Panc1 (cell line): ENCODE results near the gene KCNE4.

Experiments
- CTCF ChIP-seq: fragments of 450-650 bp; IDR thresholded peaks from 2 replicates; pipeline ENCODE4 v1.5.1; 2017; ENCODE audit warnings: mild to moderate bottlenecking
- POLR2AphosphoS5 ChIP-seq: IDR thresholded peaks from 2 replicates; pipeline ENCODE4 v1.6.1; 2012; ENCODE audit warnings: mild to moderate bottlenecking, low read depth, low read length, moderate library complexity
- REST ChIP-seq, 2 experiments: IDR thresholded peaks; 2 replicates each; pipeline ENCODE4 v1.6.1; 2011 to 2012; ENCODE audit warnings: low read depth in 2 of 2, control low read depth in 1 of 2, low read length in 1 of 2, mild to moderate bottlenecking in 1 of 2, moderate library complexity in 1 of 2; ENCODE audit not compliant: insufficient read depth in 1 of 2
- SIN3A ChIP-seq: IDR thresholded peaks from 2 replicates; pipeline ENCODE4 v1.6.1; 2012; ENCODE audit warnings: low read depth, mild to moderate bottlenecking, low read length, moderate library complexity, borderline replicate concordance; ENCODE audit not compliant: insufficient read depth
- TCF7L2 ChIP-seq: IDR thresholded peaks from 2 replicates; pipeline ENCODE4 v1.6.1; 2011; ENCODE audit warnings: mild to moderate bottlenecking, low read depth, low read length, inconsistent platforms

GRCh38 chr2:223029287-223029686 is 22.7 kb upstream of the KCNE4 start:
- no peak for TF ChIP-seq CTCF
- TF ChIP-seq POLR2AphosphoS5, result no peak
- TF ChIP-seq REST (IDR thresholded peaks at IDR 0.05; ENCODE audit: insufficient read depth in 1 of 2, low read depth in 2 of 2, low read length in 1 of 2), result no peak
- TF ChIP-seq SIN3A, result no peak
- TF ChIP-seq TCF7L2, result no peak
